Mucosa of rectum (tissue), 2 donors: ENCODE data around the gene C6orf47.
A peak's percentile ranks its signal among the peaks of the same experiment; 100 is the strongest.

ENCODE experiments used
- H3K27ac ChIP-seq, 2 donors: one replicate each; pipeline ENCODE4 v1.7.0; 2013; ENCODE audit warnings: inconsistent platforms in 2 of 2, low read depth in 2 of 2, low read length in 2 of 2
- H3K27me3 ChIP-seq, 2 donors: one replicate each; pipeline ENCODE4 v1.7.0; 2013; ENCODE audit warnings: low read length in 2 of 2; ENCODE audit not compliant: control insufficient read depth in 2 of 2, insufficient read depth in 2 of 2
- H3K36me3 ChIP-seq, 2 donors: one replicate each; pipeline ENCODE4 v1.7.0; 2013; ENCODE audit warnings: low read length in 2 of 2; ENCODE audit not compliant: control insufficient read depth in 2 of 2, insufficient read depth in 2 of 2
- H3K4me1 ChIP-seq, 2 donors: one replicate each; pipeline ENCODE4 v1.7.0; 2013; ENCODE audit warnings: low read length in 2 of 2, mild to moderate bottlenecking in 1 of 2; ENCODE audit not compliant: control insufficient read depth in 2 of 2, insufficient read depth in 2 of 2
- H3K4me3 ChIP-seq, 2 donors: one replicate each; pipeline ENCODE4 v1.7.0; 2013; ENCODE audit warnings: low read length in 2 of 2
- H3K9ac ChIP-seq, 2 donors: one replicate each; pipeline ENCODE4 v1.7.0; 2013; ENCODE audit warnings: low read length in 2 of 2, low read depth in 1 of 2, mild to moderate bottlenecking in 1 of 2
- H3K9me3 ChIP-seq, 2 donors: one replicate each; pipeline ENCODE4 v1.7.0; 2013; ENCODE audit warnings: low read length in 2 of 2; ENCODE audit not compliant: control insufficient read depth in 2 of 2
- donor health status: healthy.
- donor health status: Normal muscosa, but diverticular disease.

The C6orf47 gene

DNA sequence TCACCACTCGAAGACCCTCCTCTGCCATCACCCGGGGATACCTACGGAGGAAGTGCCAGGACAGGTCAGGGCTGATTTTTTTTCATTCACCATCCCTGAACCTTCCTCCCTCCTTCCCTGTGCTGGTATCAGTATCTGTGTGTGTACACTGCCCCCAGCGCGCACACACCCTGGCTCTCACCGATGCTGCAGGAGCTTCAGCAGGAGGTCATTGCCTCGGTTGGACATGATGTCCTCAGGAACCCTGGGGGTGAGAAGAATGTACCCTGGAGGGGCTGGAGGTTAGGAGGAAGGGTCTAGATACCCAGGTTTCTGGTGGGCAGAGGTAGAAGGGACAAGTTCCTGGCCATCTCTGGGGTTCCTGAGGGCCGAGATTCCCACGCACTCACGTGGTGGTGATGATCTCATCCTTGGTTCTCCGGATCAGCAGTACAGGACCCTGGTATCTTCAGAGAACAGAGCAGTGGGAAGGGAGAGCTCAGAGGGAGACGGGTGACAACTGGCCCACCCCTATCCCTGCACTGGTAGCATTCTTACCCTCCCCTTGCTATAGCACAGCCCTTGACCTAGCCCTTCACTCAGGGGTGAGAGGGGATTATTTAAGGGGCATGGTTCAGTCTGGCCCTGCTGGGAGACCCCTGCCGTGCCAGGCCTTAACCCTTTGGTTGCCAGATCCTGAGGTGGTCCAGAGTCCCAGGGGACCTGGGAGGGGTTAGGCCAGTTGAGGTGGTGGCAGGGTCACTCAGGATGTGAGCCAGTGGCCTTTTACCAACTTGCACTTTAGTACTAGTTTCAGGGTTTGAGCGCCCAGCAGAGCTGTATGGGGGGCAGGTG, 27.5 kb upstream of the C6orf47 start:
- no peaks in the 10 kb centered on the region for H3K27me3 ChIP-seq
- no peak overlapping the region for H3K4me3 ChIP-seq
- no peaks in the 10 kb centered on the region for H3K9me3 ChIP-seq
- H3K9ac ChIP-seq = no peak overlapping the region
- peaks cover 8 to 19% of the 10 kb centered on the region in 2 donors for H3K4me1 ChIP-seq
- peaks cover 51 to 61% of the 10 kb centered on the region in 2 donors for H3K36me3 ChIP-seq
- no peak overlapping the region for H3K27ac ChIP-seq

GRCh38 chr6:31687321-31687720, 26.7 kb upstream of the C6orf47 start:
- no peaks in the 10 kb centered on the region for H3K27me3 ChIP-seq
- no peak overlapping the region for H3K27ac ChIP-seq
- H3K9me3 ChIP-seq = no peaks in the 10 kb centered on the region
- H3K4me3 ChIP-seq = no peak overlapping the region
- H3K4me1 ChIP-seq = peaks cover 8 to 19% of the 10 kb centered on the region in 2 donors
- peaks cover 45 to 55% of the 10 kb centered on the region in 2 donors for H3K36me3 ChIP-seq
- no peak overlapping the region for H3K9ac ChIP-seq

DNA sequence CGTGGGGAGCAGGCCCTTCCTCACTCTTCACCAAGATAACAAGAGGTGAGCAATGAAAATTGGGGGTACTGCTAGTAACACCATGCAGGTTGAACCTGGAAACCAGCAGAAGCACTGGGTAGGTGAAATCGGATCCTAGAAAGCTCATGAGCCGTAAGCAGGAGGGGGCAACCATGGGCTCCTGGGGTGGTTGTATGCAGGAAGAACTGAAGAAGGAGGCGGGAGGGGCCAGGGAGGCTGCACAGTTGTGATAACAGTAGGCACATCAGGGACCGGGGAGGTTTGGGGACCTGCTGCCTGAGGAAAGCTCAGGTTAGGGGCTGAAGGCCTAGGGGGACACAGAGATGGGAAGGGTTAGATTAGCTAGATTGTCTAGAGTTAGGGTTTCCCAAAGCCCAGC, 25.9 kb upstream of the C6orf47 start:
- H3K36me3 ChIP-seq = peaks cover 43 to 49% of the 10 kb centered on the region in 2 donors
- peaks cover 10 to 21% of the 10 kb centered on the region in 2 donors for H3K4me1 ChIP-seq
- H3K4me3 ChIP-seq = no peak overlapping the region
- H3K27ac ChIP-seq = no peak overlapping the region
- no peaks in the 10 kb centered on the region for H3K9me3 ChIP-seq
- H3K9ac ChIP-seq = no peak overlapping the region
- no peaks in the 10 kb centered on the region for H3K27me3 ChIP-seq

GRCh38 chr6:31683591-31683990, 23.0 kb upstream of the C6orf47 start:
- Histone ChIP-seq H3K9me3 (no peaks in the 10 kb centered on the region), H3K9ac (peak overlapping the region in 1 of 2 donors; percentile 47), H3K27me3 (no peaks in the 10 kb centered on the region), H3K4me3 (peak overlapping the region; percentile 57 to 62), H3K4me1 (peaks cover 10 to 13% of the 10 kb centered on the region in 2 donors), H3K27ac (peak overlapping the region; percentile 69 to 80), H3K36me3 (peaks cover 17 to 22% of the 10 kb centered on the region in 2 donors)

- Histone ChIP-seq H3K27ac (peak overlapping the region; percentile 65 to 69), H3K9me3 (no peaks in the 10 kb centered on the region), H3K27me3 (no peaks in the 10 kb centered on the region), H3K9ac (peak overlapping the region; percentile 75 to 78), H3K4me3 (peak overlapping the region; percentile 66 to 81), H3K36me3 (no peaks in the 10 kb centered on the region), H3K4me1 (peaks cover 10 to 13% of the 10 kb centered on the region in 2 donors)
These were observed 20.6 kb upstream of the C6orf47 start for GRCh38 chr6:31681135-31681671.

- no peaks in the 10 kb centered on the region for H3K36me3 ChIP-seq
- no peaks in the 10 kb centered on the region for H3K9me3 ChIP-seq
These were observed 19.9 kb upstream of the C6orf47 start, which contains the start of gene LY6G5C for GRCh38 chr6:31680226-31681134. LY6G5C (minus strand) TSS chr6:31681067; CDS start chr6:31680373, 694 bp downstream.

DNA sequence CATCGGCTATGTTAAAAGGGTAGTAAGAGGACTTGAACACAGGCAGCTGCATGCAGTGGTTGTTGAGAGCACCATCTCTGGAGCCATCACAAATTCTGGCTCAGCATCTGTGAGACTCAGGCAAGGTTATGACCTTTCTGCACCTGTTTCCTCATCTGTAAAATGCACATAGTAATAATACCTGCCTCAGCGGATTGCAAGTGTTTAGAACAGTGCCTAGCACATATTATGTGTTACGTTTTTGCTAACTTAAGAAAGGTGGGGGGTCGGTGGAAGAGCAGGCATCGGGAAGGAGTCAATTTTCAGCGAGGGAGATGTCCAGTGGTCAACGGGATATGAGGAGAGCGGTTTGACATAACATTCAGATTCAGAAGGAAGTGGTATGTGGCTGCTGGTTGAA, 17.4 kb upstream of the C6orf47 start:
- H3K9me3 ChIP-seq = no peaks in the 10 kb centered on the region
- no peak overlapping the region for H3K9ac ChIP-seq
- no peak overlapping the region for H3K27ac ChIP-seq
- H3K27me3 ChIP-seq = no peaks in the 10 kb centered on the region
- peaks cover 3 to 4% of the 10 kb centered on the region in 2 donors for H3K36me3 ChIP-seq
- no peak overlapping the region for H3K4me3 ChIP-seq
- peaks cover 10 to 13% of the 10 kb centered on the region in 2 donors for H3K4me1 ChIP-seq

More at GRCh38 chr6:31680226-31681134, 19.9 kb upstream of the C6orf47 start, which contains the start of gene LY6G5C:
- H3K9ac ChIP-seq = peak within 1 kb of the TSS; percentile 75 to 78
- peak within 1 kb of the TSS; percentile 65 to 69 for H3K27ac ChIP-seq
- peaks cover 10 to 13% of the 10 kb centered on the region in 2 donors for H3K4me1 ChIP-seq
- H3K4me3 ChIP-seq = peak within 1 kb of the TSS; percentile 66 to 81
- H3K27me3 ChIP-seq = no peaks in the 10 kb centered on the region

GRCh38 chr6:31676904-31677303, 16.3 kb upstream of the C6orf47 start:
- Histone ChIP-seq H3K27me3 (no peaks in the 10 kb centered on the region), H3K9ac (no peak overlapping the region), H3K9me3 (no peaks in the 10 kb centered on the region), H3K36me3 (peaks cover 7 to 10% of the 10 kb centered on the region in 2 donors), H3K27ac (no peak overlapping the region), H3K4me3 (no peak overlapping the region), H3K4me1 (peaks cover 10 to 13% of the 10 kb centered on the region in 2 donors)

DNA sequence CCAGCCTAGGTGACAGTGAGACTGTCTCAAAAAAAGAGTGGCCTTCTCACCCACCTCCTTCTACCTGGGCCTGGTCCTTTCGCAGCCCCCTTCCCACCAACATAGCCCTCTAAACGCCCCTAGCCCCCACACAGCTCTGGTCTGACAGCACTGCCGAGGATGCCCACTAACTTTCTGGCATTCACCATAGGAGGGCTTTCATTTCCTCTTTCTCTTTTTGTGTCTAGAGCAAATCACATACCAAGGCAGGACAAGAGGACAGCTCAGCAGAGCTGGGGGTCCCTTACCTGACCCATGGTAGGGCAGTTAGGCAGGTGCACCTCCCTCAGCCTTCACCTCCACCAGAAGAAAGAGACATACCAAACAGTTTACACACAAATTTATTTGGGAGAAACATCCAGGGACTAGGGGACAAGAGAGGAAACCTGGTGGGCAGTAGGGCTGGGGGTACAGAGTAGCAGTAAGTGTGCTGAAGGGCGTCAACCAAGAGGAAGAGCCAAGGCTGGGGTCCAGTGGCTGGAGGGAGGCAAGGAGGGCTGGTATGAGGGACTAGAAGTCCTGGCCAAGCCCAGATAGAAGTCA, 15.8 kb upstream of the C6orf47 start:
- Histone ChIP-seq H3K36me3 (peaks cover 12 to 15% of the 10 kb centered on the region in 2 donors), H3K27me3 (no peaks in the 10 kb centered on the region), H3K27ac (no peak overlapping the region), H3K9ac (no peak overlapping the region), H3K9me3 (no peaks in the 10 kb centered on the region), H3K4me1 (peaks cover 7 to 11% of the 10 kb centered on the region in 2 donors), H3K4me3 (no peak overlapping the region)
